Heart right ventricle (tissue), 16 donors: ENCODE results near the gene ABCA10. TPM values are rescaled to one million over a fixed set of nuclear protein-coding genes. Genes with fewer than 3 reads are reported as not detected.

Source experiments
- ATAC-seq, 8 donors: fragments of 200-7000 bp; cut with Tn5 transposase; one replicate each; pipeline ENCODE4 v1.9.1; 2020; ENCODE audit warnings: mild to moderate bottlenecking in 8 of 8, moderate library complexity in 8 of 8, moderate number of reproducible peaks in 1 of 8
- DNase-seq, 2 donors: peaks; one replicate each; pipeline ENCODE4 v3.0.0-alpha.2; 2020
- H3K27ac ChIP-seq, 10 donors: fragments of 200-600 bp; sonication (generic) in 2 of 10; one replicate each; pipeline versions ENCODE4 v1.5.0 to v1.8.0; 2020 to 2022; ENCODE audit warnings: mild to moderate bottlenecking in 3 of 10
- H3K27me3 ChIP-seq, 7 donors: fragments of 200-600 bp; one replicate each; pipeline ENCODE4 v1.8.0; 2021 to 2022; ENCODE audit warnings: mild to moderate bottlenecking in 2 of 7
- H3K36me3 ChIP-seq, 9 donors: fragments of 200-600 bp; sonication (generic) in 1 of 9; one replicate each; pipeline versions ENCODE4 v1.5.0 to v1.8.0; 2020 to 2022; ENCODE audit warnings: mild to moderate bottlenecking in 2 of 9
- H3K4me1 ChIP-seq, 9 donors: fragments of 200-600 bp; sonication (generic) in 1 of 9; one replicate each; pipeline versions ENCODE4 v1.5.0 to v1.8.0; 2020 to 2022; ENCODE audit warnings: mild to moderate bottlenecking in 4 of 9
- H3K4me3 ChIP-seq, 10 donors: fragments of 200-600 bp; sonication (generic) in 2 of 10; one replicate each; pipeline versions ENCODE4 v1.5.0 to v1.8.0; 2020 to 2022; ENCODE audit warnings: mild to moderate bottlenecking in 7 of 10, moderate library complexity in 2 of 10
- H3K9me3 ChIP-seq, 11 donors: fragments of 200-600 bp in 10 of 11; sonication (generic) in 2 of 11; one replicate each; pipeline versions ENCODE4 v1.5.0 to v1.8.0; 2013 to 2022; ENCODE audit warnings: mild to moderate bottlenecking in 2 of 11, control low read depth in 1 of 11, moderate library complexity in 1 of 11
- WGBS, 2 donors: extraction: QIAGEN DNeasy Blood & Tissue Kit; methylation state at CpG; one replicate each; pipeline ENCODE4 v1.1.7; 2013; ENCODE audit warnings: inconsistent platforms in 1 of 2; 5-methylcytosine and 5-hydroxymethylcytosine counted together
- intact Hi-C, 10 donors: fragments of 100-400 bp; cut with DNase I; formaldehyde crosslinking; loops; one replicate each; pipeline versions ENCODE4 v1.11.1 to v1.14.2; 2022
- polyA plus RNA-seq, 2 donors: library from polyadenylated mRNA; stranded (reverse); fragments of 200-250 nt; gene quantifications; one replicate each; pipeline ENCODE4 v1.2.3, GENCODE V29; 2013
- total RNA-seq, 10 donors: library from RNA; stranded (reverse); fragmentation: NEBNext Ultra II Directional in 3 of 10; extraction: Animal tissue kit (Norgen Biotek cat#: 25700) in 3 of 10; gene quantifications; one replicate each; pipeline versions ENCODE4 v1.2.1 to v1.2.4, GENCODE V29; 2021 to 2023
- TF ChIP-seq, protein P1 (sequence below), 9 donors: fragments of 200-600 bp; sonication (generic) in 2 of 9; IDR thresholded peaks; one replicate each; pipeline versions ENCODE4 v1.5.0 to v1.8.0; 2021 to 2022; ENCODE audit warnings: antibody characterized with exemption in 9 of 9, mild to moderate bottlenecking in 5 of 9, moderate library complexity in 1 of 9
- donor health status: Arrhythmogenic right ventricular cardiomyopathy.
- donor health status: ischemic (EF 13 %, LVEDD 7.1; RV severe dilation, severe dysfunction).
- donor health status: healthy with polysubstance abuse.
- donor health status: DM: no; HTN: yes; CAD: no.
- donor health status: DM: no; HTN: no; CAD: no.
- donor health status: ischemic (EF 25% LVEDD 6.9; RV normal size, moderate dysfunction).
- donor health status: ischemic (EF 25% LVEDD 5.7; RV mildly dilated, moderate dysfunction).
- donor health status: healthy.
- donor health status: DM: yes; HTN: yes; CAD: no.
- donor health status: Ischemic cardiomyopathy.
- donor health status: ischemic (EF 35%, LVEDD 5.7; RV mildly dilated, moderate dysfunction).
- donor health status: nonischemic (EF 11% LVEDD 7.7; RV severe dilation, severe dysfunction).
- donor health status: DM: yes; HTN: yes; CAD: no.
- donor health status: PGD.
- donor health status: ischemic (EF 29% LVEDD 5.4; RV normal size, mild dysfunction).
- donor health status: nonischemic (EF 23%, LVEDD 6.1; RV moderate dilation, normal function).

The ABCA10 gene
- total and polyA plus RNA-seq, 12 donors = 1.0 to 60.9 (median 3.6) TPM

DNA sequence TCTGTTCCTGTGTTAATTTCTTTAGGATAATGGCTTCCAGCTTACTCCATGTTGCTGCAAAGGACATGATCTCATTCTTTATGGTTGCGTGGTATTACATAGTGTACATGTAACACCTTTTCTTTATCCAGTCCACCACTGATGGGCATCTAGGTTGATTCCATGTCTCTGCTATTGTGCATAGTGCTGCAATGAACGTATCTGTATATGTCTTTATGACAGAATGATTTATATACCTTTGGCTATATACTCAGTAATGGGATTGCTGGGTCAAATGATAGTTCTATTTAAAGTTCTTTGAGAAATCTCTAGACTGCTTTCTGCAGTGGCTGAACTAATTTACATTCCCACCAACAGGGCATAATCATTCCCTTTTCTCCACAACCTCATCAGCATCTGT lies 39.8 kb downstream of the ABCA10 start:
- DNase-seq = no peak
- intact Hi-C loops = no loop called here
- Histone ChIP-seq H3K27me3 (no peaks in the 10 kb centered on the region), H3K4me3 (no peak overlapping the region), H3K9me3 (no peaks in the 10 kb centered on the region), H3K27ac (no peak overlapping the region), H3K36me3 (peaks cover 0 to 32% (median 0%) of the 10 kb centered on the region in 9 donors), H3K4me1 (no peaks in the 10 kb centered on the region)
- TF ChIP-seq, protein P1, sequence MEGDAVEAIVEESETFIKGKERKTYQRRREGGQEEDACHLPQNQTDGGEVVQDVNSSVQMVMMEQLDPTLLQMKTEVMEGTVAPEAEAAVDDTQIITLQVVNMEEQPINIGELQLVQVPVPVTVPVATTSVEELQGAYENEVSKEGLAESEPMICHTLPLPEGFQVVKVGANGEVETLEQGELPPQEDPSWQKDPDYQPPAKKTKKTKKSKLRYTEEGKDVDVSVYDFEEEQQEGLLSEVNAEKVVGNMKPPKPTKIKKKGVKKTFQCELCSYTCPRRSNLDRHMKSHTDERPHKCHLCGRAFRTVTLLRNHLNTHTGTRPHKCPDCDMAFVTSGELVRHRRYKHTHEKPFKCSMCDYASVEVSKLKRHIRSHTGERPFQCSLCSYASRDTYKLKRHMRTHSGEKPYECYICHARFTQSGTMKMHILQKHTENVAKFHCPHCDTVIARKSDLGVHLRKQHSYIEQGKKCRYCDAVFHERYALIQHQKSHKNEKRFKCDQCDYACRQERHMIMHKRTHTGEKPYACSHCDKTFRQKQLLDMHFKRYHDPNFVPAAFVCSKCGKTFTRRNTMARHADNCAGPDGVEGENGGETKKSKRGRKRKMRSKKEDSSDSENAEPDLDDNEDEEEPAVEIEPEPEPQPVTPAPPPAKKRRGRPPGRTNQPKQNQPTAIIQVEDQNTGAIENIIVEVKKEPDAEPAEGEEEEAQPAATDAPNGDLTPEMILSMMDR (IDR thresholded peaks at IDR 0.05) = no peak
- 91 to 94% methylated on average over 2 of the region's 2 CpGs for whole genome bisulfite sequencing, 2 donors
- ATAC-seq = no peak

DNA sequence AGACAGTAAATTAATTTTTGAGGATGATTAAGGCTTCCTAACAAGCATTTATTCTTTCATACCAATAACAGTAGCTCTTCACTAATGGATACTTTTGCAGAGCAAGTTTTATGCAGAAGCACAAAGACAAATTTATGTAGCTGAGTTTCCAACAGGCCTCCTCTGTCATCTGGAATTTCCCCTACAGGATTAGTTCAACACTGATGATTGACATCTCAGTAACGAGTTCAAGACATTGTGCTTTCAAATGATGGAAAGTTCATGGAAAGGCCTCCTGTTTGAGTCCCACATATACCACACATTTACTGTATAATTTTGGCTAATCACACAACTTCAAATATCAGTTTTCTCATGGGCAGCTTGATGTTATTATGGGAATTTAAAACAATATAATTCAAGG lies 40.6 kb downstream of the ABCA10 start:
- no peak overlapping the region for H3K4me3 ChIP-seq
- 52 to 55% methylated on average over 1 of the region's 1 CpG for WGBS, 2 donors
- H3K27me3 ChIP-seq = no peaks in the 10 kb centered on the region
- intact Hi-C loops = no loop called here
- TF ChIP-seq, protein P1 (IDR thresholded peaks at IDR 0.05) = no peak
- no peak overlapping the region for H3K27ac ChIP-seq
- DNase-seq (no peak), ATAC-seq (no peak)
- no peaks in the 10 kb centered on the region for H3K4me1 ChIP-seq
- H3K9me3 ChIP-seq = no peaks in the 10 kb centered on the region
- H3K36me3 ChIP-seq = peaks cover 0 to 26% (median 0%) of the 10 kb centered on the region in 9 donors

DNA sequence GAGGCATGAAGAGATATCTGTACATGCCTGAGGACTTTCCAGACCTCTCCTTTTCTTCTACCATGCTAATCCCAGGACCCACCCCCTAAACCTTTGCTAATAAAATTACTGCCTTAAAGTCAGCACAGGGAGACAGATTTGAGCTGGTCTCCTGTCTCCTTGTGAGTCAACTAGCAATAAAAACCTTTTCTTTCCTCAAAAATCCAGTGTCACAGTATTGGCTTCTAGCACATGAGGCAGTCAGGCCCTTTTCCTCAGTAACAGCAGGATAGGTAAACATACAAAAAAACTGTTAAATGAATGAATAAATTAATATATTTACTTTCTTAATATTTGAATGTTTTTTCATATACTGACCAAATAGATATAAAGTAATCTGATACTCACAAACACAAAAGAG lies 41.3 kb downstream of the ABCA10 start:
- DNase-seq (no peak), ATAC-seq (no peak)
- no peaks in the 10 kb centered on the region for H3K4me1 ChIP-seq
- intact Hi-C loops = no loop called here
- H3K27me3 ChIP-seq = no peaks in the 10 kb centered on the region
- no peaks in the 10 kb centered on the region for H3K9me3 ChIP-seq
- H3K27ac ChIP-seq = no peak overlapping the region
- H3K36me3 ChIP-seq = peaks cover 0 to 24% (median 0%) of the 10 kb centered on the region in 9 donors
- TF ChIP-seq, protein P1 (IDR thresholded peaks at IDR 0.05) = no peak
- no peak overlapping the region for H3K4me3 ChIP-seq

DNA sequence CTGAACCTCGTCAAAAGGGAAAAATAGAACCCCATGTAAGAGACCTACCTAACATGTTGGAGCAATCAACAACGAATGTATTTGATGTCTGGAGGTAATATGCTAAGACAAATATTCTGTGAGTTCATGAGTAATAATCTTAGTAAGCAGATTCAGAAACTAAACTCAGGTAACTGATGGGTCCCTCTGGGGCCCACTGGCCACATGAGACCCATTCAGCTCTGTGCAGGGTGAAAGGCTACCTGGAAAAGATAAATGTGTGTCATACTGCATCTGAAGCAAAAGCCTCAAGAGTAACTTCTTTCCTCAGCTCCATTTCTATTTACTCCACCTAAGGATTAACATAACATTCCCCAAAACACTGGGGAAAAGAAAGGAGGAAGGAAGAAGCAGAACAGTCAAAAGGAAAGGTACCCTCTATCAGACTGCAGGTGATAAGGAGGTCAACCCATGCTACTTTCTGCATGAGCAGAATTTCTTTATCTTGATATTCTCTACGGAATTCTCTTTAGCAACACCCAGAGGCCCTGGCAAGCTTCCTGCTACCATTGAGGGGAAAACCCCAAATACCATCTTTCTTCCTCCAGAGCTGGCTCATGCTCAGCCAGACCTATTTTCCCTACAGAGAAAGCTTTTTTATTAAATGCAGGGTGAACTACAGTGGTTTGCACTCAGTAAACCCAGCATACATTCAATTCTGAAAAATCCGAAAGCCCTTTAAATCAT lies 49.2 kb downstream of the ABCA10 start:
- TF ChIP-seq, protein P1 (IDR thresholded peaks at IDR 0.05) = no peak
- Histone ChIP-seq H3K4me3 (no peak overlapping the region), H3K27ac (no peak overlapping the region), H3K4me1 (peaks cover 0 to 24% (median 0%) of the 10 kb centered on the region in 9 donors), H3K36me3 (peaks cover 0 to 24% (median 0%) of the 10 kb centered on the region in 9 donors), H3K9me3 (no peaks in the 10 kb centered on the region), H3K27me3 (no peaks in the 10 kb centered on the region)
- DNase-seq (no peak), ATAC-seq (no peak)
- whole genome bisulfite sequencing, 2 donors = 67 to 70% methylated on average over 4 of the region's 4 CpGs
- intact Hi-C loops = no loop called here
